Keratinocyte (primary cell): ENCODE measurements around the gene ZNF385A.

Source experiments
- EZH2 ChIP-seq: IDR thresholded peaks from one replicate; pipeline ENCODE4 v1.6.1; 2012; ENCODE audit warnings: inconsistent platforms, mild to moderate bottlenecking, low read length, moderate library complexity
- TF ChIP-seq, protein P1 (sequence below), 3 experiments: IDR thresholded peaks in 1 of 3; conservative IDR thresholded peaks in 1 of 3; optimal IDR thresholded peaks in 1 of 3; 2 replicates in 2 of 3; 3 replicates in 1 of 3; pipeline versions ENCODE3 to v1.5.1; 2011; ENCODE audit warnings: low read length in 3 of 3, mild to moderate bottlenecking in 3 of 3, moderate library complexity in 2 of 3, control low read depth in 1 of 3, inconsistent platforms in 1 of 3; ENCODE audit not compliant: insufficient read depth in 2 of 3; ENCODE audit errors: extremely low read depth in 1 of 3

GRCh38 chr12:54387114-54387467 lies 2.6 kb upstream of the ZNF385A start:
- TF ChIP-seq, protein P1, sequence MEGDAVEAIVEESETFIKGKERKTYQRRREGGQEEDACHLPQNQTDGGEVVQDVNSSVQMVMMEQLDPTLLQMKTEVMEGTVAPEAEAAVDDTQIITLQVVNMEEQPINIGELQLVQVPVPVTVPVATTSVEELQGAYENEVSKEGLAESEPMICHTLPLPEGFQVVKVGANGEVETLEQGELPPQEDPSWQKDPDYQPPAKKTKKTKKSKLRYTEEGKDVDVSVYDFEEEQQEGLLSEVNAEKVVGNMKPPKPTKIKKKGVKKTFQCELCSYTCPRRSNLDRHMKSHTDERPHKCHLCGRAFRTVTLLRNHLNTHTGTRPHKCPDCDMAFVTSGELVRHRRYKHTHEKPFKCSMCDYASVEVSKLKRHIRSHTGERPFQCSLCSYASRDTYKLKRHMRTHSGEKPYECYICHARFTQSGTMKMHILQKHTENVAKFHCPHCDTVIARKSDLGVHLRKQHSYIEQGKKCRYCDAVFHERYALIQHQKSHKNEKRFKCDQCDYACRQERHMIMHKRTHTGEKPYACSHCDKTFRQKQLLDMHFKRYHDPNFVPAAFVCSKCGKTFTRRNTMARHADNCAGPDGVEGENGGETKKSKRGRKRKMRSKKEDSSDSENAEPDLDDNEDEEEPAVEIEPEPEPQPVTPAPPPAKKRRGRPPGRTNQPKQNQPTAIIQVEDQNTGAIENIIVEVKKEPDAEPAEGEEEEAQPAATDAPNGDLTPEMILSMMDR (optimal IDR thresholded peaks at IDR 0.05 in 1 of 3, IDR thresholded peaks at IDR 0.05 in 1 of 3, conservative IDR thresholded peaks at IDR 0.05 in 1 of 3; ENCODE audit: extremely low read depth in 1 of 3, insufficient read depth in 2 of 3, low read length in 3 of 3): no peak
- no peak for TF ChIP-seq EZH2
